GM03348 (cell line): ENCODE results near the gene MYL3.
"Not testable (repeated sequence)": the region's sequence is repeated elsewhere in the genome, so short reads cannot be mapped to it uniquely, and the experiment has no call there.

Experiments used
- DNase-seq: peaks from one replicate; pipeline ENCODE4 v3.0.0; 2012; ENCODE audit warnings: low spot score

MYL3 gene

GRCh38 chr3:46863261-46863782 is at the start of gene MYL3:
Gene MYL3 (minus strand): TSS chr3:46863444. CDS start chr3:46863390, 54 bp downstream.
- no peak for DNase-seq

- DNase-seq: no peak
Observed at GRCh38 chr3:46912986-46913385, 49.7 kb upstream of the MYL3 start.

GRCh38 chr3:46910914-46911313 is 47.7 kb upstream of the MYL3 start:
- DNase-seq: not testable (repeated sequence)

- DNase-seq: no peak
Observed at GRCh38 chr3:46910166-46910760, 47.0 kb upstream of the MYL3 start.

GRCh38 chr3:46909535-46910161 is 46.4 kb upstream of the MYL3 start:
- DNase-seq: peak; percentile 96

GRCh38 chr3:46908986-46909534 is 45.8 kb upstream of the MYL3 start:
- no peak for DNase-seq

- peak; percentile 80 for DNase-seq
Observed at GRCh38 chr3:46908294-46908985, 45.2 kb upstream of the MYL3 start.

GRCh38 chr3:46907960-46908293 is 44.7 kb upstream of the MYL3 start:
- DNase-seq: no peak

- DNase-seq: no peak
Observed at GRCh38 chr3:46907271-46907670, 44.0 kb upstream of the MYL3 start.

- no peak for DNase-seq
Observed at GRCh38 chr3:46906471-46907058, 43.3 kb upstream of the MYL3 start.

- DNase-seq: no peak
Observed at GRCh38 chr3:46905661-46906451, 42.6 kb upstream of the MYL3 start.

- no peak for DNase-seq
Observed at GRCh38 chr3:46905213-46905560, 41.9 kb upstream of the MYL3 start.

GRCh38 chr3:46904303-46905212 is 41.3 kb upstream of the MYL3 start:
- no peak for DNase-seq

- DNase-seq: peak; percentile 77
Observed at GRCh38 chr3:46903341-46904302, 40.4 kb upstream of the MYL3 start.

- no peak for DNase-seq
Observed at GRCh38 chr3:46902188-46902631, 39.0 kb upstream of the MYL3 start.

GRCh38 chr3:46901591-46902187 is 38.4 kb upstream of the MYL3 start:
- DNase-seq: no peak

GRCh38 chr3:46901061-46901460 is 37.8 kb upstream of the MYL3 start:
- no peak for DNase-seq

- DNase-seq: no peak
Observed at GRCh38 chr3:46900356-46900755, 37.1 kb upstream of the MYL3 start.

GRCh38 chr3:46900007-46900292 is 36.7 kb upstream of the MYL3 start:
- no peak for DNase-seq
